Body of pancreas (tissue), 4 donors: ENCODE data around the gene NBR1.

Experiments used
- POLR2A ChIP-seq, 3 donors: fragments of 450-650 bp; IDR thresholded peaks; one replicate each; pipeline ENCODE4 v1.6.1; 2016; ENCODE audit warnings: antibody characterized with exemption in 3 of 3, mild to moderate bottlenecking in 2 of 3
- TF ChIP-seq, protein P1 (sequence below), 7 experiments: fragments of 450-650 bp in 4 of 7; fragments of 200-600 bp in 3 of 7; sonication (generic) in 3 of 7; IDR thresholded peaks; one replicate each; pipeline ENCODE4 v1.5.1; 2016 to 2019; ENCODE audit warnings: antibody characterized with exemption in 7 of 7

DNA sequence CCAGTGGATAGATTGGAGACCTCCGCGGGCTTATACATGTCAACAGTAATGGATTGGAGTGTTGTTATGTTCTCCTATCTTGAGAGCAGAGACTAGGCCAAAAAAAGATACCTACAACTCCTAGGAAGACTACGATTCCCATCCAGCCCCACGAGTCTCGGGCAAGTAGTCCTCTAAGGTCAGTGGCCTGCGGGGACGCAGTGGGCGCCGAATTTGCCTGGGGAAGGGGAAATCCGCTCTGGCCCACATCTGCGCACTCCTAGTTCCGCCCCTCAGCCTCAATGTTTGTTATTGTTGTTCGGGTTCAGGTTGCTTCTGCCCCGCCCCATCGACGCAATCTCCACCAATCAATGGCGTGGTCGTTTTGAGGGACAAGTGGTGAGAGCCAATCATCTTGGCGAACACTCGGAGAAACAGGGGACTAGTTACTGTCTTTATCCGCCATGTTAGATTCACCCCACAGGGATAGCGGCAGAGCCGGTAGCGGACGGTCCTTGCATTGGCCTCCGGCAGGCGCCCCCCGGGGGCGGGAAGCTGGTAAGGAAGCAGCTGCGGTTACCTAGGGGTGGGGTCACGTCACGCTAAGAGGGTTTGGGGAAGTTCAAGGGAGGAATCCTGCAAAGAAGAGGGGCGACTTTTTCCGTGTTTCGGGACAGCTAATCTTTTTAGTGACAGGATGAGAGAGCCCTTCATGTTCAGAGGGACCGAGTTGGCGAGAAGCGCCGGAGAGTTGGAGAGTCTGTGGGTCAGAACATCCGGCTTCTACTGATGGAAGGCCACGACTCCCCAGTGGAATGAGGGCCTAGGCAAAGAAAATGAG is at the start of gene NBR1:
- TF ChIP-seq, protein P1, sequence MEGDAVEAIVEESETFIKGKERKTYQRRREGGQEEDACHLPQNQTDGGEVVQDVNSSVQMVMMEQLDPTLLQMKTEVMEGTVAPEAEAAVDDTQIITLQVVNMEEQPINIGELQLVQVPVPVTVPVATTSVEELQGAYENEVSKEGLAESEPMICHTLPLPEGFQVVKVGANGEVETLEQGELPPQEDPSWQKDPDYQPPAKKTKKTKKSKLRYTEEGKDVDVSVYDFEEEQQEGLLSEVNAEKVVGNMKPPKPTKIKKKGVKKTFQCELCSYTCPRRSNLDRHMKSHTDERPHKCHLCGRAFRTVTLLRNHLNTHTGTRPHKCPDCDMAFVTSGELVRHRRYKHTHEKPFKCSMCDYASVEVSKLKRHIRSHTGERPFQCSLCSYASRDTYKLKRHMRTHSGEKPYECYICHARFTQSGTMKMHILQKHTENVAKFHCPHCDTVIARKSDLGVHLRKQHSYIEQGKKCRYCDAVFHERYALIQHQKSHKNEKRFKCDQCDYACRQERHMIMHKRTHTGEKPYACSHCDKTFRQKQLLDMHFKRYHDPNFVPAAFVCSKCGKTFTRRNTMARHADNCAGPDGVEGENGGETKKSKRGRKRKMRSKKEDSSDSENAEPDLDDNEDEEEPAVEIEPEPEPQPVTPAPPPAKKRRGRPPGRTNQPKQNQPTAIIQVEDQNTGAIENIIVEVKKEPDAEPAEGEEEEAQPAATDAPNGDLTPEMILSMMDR (IDR thresholded peaks at IDR 0.05), result peak in 1 of 7 experiments; percentile 10
- peak; percentile 64 to 89 (median 85) for TF ChIP-seq POLR2A (IDR thresholded peaks at IDR 0.05)
